HG03103 (cell line): ENCODE data around the gene SERPINE2.

Experiments used
- ATAC-seq: cut with Tn5 transposase; IDR thresholded peaks from one replicate; pipeline ENCODE4 v1.9.1; 2021; ENCODE audit warnings: low read depth; ENCODE audit not compliant: unreplicated experiment

Gene SERPINE2

GRCh38 chr2:223980397-223980735, 58.7 kb downstream of the SERPINE2 start:
- ATAC-seq = no peak

DNA sequence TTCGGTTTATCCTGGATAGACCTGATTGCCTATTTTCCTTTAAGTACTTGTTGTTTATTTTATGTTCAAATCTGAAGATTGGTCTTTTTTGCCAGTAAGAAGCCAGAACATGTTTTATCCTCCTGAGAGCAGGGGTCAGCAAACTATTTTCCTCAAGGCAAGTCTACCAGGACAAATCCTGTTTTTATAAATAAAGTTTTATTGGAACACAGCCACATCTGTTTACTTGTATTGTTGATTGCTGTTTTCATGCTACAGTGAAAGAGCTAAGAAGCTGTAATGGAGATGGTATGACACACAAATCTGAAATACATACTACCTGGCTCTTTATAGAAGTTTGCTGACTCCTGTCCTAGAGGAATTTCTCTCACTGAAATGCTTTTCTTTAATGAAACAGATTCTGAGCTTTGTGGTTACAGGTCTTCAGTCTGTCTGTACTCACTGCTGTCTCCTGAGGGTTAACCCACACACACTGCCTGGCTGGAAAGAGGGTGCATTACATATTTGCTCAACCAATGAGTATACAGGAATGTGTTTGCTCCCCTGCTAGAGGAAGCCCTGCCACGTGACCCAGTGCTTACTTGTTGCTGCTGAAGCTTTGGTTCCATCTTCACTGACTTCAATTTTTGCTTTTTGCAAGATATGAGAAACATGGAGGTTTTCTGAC, 59.2 kb downstream of the SERPINE2 start:
- no peak for ATAC-seq

- ATAC-seq = no peak
These were observed 60.6 kb downstream of the SERPINE2 start for GRCh38 chr2:223978451-223978850.

- no peak for ATAC-seq
These were observed 62.4 kb downstream of the SERPINE2 start for GRCh38 chr2:223976635-223977226.

GRCh38 chr2:223973606-223974005, 65.5 kb downstream of the SERPINE2 start:
- no peak for ATAC-seq

DNA sequence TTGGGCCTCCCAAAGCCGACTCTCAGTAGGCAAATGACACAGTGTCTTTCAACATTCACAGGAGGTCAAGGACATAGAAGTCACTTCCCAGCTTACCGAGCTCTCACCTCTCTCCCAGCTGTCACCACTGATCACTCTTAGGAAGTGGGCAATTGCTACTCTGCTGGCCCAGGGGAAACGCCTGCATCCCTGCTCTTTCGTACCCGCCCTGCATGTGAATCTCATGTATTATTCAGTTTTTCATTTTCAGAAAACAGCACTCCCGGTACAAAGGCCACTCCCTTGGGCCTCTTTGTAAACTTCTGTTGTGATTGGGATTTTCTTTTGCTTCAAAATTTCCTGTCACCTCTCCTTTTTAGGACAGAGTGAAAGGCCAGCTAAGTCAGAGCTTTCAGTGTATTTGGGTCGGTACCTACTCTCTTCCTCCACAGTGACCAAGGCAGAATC, 66.4 kb downstream of the SERPINE2 start:
- ATAC-seq = no peak

GRCh38 chr2:223971731-223972130, 67.4 kb downstream of the SERPINE2 start:
- no peak for ATAC-seq

- peak; percentile 55 for ATAC-seq
These were observed 68.5 kb downstream of the SERPINE2 start for GRCh38 chr2:223970343-223971128.

DNA sequence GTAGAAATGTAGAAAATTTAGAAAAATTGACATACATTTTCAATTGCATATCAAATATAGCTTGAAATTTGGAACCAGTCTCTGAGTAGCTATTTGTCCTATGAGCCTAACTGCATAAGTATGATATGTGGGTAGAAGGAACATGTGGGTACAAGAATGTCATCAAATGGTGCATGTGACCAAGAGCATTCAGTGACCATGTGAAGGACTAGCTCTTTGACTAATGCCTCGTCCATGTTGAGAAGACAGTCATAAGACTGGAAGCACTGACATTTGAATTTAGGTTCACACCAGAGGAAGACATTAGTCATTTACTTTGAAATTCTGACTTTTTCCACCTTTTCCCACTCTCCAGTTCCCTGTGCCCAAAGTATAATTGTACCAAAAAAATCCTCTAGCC, 69.2 kb downstream of the SERPINE2 start:
- ATAC-seq = no peak

DNA sequence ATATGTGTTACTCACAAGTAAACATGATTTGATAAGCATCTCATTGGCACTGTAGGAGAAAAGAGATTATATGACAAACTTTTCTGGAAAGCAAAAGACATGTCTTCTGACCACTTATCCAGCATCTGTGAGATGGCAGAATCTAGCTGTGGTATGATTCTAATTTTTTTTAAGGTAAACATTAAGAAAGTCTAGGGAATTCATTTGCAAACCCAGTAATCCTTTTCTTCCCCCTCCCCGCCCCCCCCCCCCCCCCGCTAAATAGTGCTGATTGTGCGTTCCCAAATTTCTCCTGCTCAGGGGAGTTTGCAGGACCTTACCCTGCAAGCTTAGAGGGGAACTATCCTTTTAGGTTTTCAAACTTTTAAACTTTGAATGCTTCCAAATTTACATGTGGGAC, 69.8 kb downstream of the SERPINE2 start:
- ATAC-seq = no peak

DNA sequence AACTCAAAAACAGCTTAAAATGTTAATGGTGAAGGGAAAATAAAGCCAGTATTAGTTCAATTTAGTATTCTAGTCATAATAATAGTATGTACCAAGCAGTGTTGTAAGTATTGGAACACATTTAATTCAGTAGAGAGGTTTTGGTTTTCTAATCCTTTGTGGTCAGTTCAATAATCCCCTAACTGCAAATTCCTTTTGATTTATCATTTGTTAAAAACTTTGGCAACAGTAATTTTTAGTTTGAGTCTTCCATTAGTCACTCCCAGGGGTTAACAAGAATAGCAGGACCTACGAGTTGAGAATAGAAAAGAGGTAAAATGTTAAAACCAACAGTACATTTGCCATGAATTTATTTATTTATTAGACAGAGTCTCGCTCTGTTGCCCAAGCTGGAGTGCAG, 71.1 kb downstream of the SERPINE2 start:
- no peak for ATAC-seq

GRCh38 chr2:223959688-223960087, 79.4 kb downstream of the SERPINE2 start:
- no peak for ATAC-seq

DNA sequence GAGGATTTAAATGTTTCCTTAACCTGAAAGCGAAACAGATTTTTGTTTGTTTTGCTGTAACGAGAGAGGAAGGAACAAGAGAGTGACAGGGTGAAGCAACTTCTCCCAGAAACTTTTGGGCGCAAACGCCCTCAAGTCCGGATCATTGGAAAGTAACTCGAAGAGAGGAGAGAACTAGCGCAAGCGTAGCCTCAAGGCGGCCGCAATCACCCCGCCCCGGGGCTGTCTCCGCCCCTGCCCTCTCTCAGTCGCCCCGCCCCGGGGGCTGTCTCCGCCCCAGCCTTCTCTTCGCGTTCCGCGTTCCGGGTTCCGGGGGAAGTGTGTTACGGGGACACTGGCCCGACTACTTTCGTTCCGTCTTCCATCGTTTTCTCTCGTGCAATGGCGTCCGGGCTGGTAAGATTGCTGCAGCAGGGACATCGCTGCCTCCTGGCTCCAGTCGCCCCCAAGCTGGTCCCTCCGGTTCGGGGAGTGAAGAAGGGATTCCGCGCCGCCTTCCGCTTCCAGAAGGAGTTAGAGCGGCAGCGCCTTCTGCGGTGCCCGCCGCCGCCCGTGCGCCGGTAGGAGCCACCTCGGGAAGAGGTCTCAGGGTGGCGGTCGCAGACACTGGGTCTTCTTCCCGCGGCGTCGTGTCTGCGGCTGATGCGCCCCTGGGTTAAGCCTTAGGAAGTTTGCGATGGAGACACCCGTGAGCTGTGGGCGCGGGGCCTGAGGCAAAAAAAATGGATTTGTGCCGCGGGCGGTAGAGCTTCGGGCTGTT, 81.8 kb downstream of the SERPINE2 start, which contains the start of gene MRPL44:
TSS of gene MRPL44 (plus strand) at position 372 of the 760 bp plus-strand sequence. CDS start at position 382, 10 bp downstream.
- ATAC-seq = peak; percentile 91

- ATAC-seq = no peak
These were observed 82.8 kb downstream of the SERPINE2 start for GRCh38 chr2:223956300-223956699.

DNA sequence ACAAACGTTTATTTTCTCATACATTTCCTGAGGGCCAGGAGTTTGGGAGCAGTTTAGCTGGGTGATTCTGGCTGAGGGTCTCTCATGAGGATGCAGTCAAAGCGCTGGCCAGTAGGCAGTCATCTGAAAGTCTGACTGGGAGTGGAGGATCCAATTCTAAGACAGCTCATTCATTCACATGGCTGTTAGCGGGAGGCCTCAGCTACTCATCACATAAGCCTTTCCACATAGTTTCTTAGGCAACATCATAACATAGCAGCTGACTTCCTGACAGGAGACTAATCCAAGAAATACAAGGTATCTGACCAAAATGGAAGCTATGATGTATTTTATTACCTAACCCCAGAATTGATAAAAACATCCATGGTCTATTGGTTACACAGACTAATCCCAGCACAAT, 84.7 kb downstream of the SERPINE2 start:
- no peak for ATAC-seq

DNA sequence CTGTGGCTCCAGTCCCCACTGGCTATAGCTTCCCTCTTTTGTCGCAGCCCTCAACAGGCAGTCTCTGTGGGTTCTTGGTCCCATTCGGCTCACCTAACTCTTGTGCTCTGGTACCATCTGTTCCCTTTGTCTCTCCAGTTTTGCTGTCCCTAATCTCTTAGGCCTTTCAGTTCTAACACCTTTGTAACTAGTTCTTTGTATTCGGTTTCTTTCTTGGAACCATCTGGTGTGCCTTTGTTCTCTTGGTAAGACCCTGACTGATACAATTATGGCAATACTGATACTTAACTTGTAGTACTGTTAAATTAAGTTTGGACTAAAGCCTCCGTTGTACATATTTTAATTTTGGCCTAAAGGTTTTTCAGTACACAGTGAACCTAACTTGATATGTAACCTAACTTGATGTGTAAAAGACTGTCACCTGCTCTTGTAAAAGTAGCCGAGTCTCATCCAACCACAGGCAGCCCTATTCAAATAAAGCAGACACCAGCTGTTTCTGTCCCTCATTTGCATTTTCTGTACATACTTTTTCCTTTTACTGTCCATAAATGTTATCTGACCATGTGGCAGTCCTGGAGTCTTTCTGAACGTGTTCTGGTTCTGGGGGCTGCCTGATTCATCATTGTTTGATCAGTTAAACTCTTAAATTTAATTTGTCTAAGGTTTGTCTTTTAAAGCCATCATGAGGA, 86.7 kb downstream of the SERPINE2 start:
- peak; percentile 39 for ATAC-seq

DNA sequence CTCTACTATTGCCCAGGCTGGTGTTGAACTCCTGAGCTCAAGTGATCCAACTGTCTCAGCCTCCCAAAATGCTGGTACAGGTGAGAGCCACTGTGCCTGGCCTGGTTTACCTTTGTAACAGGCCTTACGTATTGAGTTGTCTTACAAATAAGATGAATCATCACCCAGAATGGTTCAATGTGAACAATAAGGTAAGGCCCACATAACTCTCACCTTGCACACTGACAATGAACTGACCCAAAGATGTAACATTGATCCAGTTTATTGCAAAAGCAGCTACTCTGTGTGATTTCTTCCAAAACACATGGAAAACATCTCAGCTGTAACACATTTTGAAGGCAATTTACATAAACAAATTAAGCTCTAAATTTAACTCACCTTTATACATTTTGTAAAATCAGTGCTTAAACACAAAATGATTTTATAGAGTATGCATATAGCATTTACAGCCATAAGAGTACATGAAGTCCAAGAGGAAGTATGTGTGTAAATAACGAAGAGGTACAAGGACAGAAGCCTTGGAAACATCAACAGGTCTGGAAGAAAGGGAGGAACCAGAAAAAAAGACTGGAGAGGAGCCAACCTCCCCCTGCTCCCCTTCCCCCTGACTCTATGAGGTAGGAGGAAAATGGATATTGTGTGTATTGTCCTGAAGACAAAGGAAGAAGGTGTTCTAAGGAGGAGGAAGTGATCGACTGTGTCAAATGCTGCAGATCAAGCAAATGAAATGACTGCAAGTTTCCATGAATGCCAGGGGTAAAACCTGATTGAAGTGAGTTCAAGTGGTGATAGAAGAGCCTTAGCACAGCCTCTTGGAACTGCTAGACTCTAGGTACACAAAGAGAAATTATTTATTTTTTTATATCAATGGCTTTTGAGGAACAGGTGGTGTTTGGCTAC, 88.4 kb downstream of the SERPINE2 start:
- no peak for ATAC-seq

GRCh38 chr2:223949241-223949840, 89.7 kb downstream of the SERPINE2 start:
- ATAC-seq = no peak

- ATAC-seq = no peak
These were observed 91.3 kb downstream of the SERPINE2 start for GRCh38 chr2:223947711-223948205.
